COLO829 (cell line): Measurements from ENCODE around the gene EEF2.
"Not testable (repeated sequence)": the region's sequence is repeated elsewhere in the genome, so short reads cannot be mapped to it uniquely, and the experiment has no call there.

ENCODE experiments used
- DNase-seq: peaks from one replicate; pipeline ENCODE4 v3.0.0; 2012; ENCODE audit warnings: low spot score

EEF2 gene

DNA sequence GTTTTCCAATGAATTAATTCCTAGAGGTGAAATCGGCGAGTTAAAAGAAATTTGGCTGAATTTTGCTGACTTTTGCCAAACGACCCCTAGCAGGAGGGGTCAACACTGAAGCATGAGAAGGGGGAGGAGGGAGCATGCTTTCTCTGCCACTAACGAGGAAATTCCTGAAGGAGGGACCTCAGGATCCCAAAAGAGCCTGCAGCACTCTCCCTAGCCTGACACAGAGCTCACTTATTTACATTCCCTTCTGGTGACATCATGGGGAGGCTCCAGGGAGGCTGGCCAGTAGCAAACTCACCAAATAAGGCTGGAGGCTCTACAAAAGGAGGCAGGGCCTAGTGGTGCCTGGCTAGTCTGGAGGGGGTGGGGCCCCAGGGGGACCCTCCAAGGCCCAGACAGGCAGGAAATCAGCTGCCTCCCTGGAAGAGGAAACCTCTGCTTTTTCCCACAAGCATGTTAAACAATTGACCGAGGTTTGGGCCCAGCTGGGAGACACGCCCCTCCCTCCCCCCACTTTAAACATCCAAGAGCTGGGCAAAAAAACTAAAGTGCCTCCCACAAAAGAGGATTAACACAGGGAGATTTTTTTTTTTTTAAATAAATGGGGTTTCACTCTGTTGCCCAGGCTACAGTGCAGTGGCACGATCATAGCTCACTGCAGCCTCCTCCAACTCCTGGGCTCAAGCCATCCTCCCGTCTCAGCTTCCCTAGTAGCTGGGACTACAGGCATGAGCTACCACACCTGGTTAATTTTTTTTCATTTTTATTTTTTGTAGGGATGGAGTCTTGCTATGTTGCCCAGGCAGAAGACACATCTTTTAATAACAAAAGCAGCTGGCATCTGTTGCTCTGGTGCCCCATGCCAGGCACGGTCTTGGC lies 16.5 kb downstream of the EEF2 start:
- DNase-seq, result peak; percentile 92

DNA sequence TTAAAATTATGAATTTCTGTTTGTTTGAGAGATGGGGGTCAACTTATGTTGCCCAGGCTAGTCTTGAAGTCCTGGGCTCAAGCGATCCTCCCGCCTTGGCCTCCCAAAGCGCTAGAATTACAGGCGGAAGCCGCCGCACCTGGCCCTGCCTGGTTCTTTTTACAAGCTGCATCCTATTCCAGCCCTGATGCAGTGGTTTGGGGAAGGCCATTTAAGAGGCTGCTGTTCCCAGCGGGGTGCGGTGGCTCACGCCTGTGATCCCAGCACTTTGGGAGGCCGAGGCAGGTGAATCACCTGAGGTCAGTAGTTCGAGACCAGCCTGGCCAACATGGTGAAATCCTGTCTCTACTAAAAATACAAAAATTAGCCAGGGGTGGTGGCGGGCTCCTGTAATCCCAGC lies 17.3 kb downstream of the EEF2 start:
- DNase-seq, result not testable (repeated sequence)

DNA sequence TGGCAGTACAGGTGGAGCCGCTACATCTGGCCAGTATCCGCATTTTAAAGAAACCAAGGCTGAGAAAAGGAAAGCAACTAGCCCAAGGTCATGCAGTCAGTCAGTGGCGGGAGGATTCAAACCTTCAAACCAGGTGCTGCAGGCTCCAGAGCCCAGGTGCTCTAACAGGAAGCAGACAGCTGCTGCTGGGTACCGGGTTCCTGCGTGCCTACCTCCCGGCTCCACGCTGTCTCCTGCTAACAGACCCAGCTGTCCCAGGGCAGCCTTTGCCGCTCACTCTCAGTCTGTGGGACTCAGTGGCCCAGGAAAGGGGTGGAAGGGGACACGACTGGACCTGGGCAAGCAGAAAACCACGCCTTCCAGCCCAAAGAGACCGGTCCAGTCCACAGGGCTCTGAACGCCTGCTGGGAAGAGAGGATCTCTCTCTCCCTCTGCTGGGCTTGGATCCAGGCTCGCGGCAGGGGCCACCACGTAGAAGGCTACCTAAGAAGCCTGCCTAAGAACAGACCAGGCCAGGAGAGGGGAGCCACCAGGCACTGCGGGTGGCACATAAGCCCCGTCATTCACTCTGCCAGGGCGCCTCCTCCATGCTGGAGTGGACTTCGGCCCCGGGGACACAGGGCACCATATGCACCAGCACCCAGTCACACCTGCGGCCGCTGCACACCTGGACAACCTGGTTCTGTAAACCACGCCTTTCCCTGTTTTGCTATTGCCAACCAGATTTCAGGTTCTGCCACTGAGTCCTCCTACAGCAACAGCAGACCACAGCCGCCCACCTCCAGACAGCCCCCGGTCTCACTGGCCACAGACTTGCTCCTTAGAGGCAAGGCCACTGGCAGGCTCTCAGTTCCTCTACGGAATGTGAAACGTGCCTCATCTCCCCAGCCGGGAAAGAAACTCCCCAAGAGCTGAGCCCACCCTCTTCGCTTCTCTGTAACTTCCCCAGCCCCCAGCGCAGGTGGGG lies 18.9 kb downstream of the EEF2 start:
- DNase-seq, result no peak

DNA sequence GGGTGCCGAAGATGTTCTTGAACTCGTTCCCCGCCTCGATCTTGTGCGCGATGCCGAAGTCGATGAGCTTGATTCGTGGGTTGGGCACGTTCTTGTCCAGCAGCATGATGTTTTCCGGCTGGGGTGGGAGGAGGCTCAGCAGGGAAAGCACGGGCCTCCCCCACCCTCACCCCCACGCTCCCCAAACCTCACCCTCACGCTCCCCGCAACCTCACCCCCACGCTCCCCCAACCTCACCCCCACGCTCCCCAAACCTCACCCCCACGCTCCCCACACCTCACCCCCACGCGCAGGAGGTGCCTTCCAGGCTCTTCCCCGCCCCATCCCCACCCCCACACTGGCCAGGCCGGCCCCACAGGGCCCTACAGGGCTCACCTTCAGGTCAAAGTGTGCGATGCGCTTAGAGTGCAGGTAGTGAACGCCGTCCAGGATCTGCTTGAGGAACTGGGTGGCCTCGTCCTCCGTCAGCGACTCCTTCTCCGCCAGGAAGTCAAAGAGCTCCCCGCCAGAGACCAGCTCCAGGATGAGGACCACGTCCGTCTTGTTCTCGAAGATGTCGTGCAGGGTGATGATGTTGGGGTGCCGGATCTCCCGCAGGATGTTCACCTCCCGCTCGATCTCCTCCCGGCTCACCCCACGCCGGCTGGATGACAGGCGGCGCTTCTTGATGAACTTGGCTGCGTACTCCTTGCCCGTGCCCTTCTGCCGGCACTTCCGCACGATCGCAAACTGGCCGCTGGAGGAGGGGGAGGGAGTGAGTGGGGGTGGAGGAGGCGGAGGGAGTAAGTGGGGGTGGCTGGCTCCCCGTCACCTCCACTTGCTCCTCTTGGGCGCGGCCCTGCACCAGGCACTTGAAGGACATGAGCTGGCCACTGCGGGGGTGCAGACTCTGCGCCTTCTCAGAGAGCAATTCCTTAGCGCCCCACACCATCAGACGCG lies 20.7 kb downstream of the EEF2 start:
- no peak for DNase-seq

DNA sequence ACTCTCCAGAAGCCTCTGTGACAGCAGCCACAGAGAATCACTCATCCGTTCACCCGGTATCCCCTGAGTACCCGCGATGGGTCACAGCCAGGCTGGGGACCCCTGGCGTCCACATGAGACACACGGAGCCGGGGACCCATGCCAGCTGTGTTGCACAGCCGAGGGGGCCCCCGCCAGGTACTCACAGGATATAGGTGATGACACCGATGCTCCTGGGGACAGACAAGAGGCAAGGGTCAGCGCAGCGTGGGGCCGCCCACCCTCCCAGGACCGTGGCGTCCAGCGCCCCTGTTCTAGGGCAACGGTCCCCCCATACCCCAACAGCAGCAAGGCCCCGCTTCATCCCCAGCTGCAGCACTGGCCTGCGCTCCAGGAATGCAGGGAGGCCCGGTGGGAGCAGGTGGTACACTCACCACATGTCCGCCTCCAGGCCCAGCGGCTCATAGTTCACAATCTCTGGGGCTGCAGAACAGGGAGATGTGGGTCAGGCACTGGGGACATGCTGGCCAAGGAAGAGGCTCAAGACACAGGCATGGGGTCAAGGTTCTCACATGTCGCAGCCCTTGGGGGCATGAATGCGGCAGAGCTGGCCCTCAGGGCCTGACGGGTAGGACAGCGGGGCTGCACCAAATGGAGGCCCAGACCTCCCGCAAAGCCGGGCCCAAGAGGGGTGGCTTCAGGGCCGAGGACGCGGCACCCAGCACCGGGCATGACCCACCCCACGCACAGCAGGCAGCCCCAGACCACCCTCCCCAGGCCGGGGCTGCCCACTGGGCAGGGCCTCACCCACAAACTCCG lies 21.6 kb downstream of the EEF2 start:
- DNase-seq, result no peak

DNA sequence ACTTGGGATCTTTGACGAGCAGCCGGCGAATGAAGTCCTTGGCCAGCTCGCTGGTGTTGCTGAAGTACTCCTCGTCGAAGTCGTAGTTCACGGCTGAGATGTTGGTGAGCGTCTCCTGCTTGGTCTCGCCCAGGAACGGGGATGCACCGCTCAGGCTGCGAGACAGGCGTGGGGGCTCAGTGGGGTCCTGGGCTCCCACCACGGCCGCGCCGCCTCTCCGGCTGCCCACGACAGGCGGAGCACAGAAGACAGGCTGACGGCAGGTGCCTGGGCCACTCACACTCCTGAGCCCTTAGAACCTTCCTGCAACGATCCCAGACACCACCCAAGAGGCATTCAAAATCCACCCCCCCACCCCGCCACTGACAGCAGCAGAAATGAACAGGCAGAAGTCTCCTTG lies 24.3 kb downstream of the EEF2 start:
- no peak for DNase-seq

DNA sequence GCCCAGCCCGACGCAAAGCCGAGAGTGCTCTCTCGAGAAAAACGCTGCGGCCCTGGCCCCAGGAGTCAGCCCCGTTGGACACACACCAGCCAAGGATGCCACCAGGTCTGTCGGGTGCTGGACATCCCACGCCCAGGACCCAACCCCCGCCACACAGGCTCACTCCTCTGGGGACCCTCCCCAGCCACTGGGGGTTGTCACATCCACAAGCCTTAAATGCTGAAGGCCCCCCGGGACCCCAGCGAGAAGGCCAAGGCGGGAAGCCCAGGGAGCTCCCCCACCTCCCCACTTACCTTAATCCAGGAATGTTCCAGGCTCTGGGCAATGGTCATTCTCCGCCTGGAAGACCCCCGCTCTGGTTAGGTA lies 25.5 kb downstream of the EEF2 start:
- DNase-seq, result no peak

DNA sequence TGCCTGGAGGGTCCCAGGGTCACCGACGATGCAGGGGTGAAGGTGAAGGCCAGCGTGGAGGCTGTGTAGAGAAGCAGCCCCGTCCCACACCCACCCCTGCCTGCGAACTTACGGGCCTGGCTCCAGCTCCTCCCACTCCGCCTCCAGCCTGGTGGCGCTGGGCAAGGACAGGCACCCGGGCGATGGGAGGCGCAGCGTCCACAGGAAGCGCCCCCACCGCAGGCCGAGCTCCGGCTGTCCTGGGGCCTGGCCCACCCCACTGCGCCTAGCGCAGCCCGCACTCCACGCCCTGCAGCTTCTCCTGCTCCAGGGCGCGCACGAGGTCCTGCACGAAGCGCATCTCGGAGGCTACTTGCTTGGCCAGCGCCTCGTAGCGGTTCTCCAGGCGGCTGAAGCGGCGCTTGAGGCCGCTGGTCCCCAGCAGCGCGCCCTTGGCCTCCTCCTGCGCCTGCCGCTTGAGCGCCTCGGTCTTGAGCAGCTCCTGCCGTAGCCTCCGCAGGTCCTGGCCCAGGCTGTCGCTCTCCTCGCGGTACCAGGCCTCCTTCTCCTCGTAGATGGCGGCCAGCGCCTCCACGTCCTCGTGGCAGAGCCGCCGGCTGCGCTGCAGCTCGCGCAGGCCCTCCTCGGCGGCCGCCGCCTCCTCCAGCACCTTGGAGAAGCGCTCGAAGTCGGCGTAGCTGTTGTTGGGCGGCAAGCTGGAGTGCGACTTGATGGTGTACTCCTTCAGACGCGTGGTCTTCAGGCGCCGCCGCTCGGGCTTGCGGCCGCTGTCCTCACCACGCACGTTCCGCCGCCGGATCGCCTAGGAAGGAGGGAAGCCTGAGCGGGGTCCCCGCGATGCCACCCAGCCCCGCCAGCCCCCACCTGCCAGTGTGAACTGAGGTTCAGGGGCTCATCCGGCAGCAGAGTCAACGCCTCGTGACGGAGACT lies 26.2 kb downstream of the EEF2 start:
- no peak for DNase-seq

DNA sequence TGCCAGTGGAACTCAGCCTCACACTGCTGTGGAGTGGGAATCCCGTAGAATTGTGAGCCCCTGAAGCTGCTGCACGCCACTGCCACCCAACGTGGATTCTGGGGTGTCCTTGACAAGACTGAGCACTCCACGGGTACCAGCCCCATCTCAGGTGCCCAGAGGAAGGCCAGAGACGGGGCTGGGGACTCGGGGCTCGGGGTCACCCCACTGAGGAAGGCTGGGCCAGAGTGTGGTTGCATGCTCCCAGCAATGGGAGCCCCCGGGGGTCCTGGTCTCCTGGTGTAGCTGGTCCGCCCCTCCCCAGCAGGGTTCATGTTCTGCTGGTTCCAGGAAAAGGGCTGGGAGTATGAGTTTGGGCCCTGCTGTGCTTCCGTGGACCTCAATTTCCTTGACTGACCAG lies 29.6 kb downstream of the EEF2 start:
- DNase-seq, result no peak

DNA sequence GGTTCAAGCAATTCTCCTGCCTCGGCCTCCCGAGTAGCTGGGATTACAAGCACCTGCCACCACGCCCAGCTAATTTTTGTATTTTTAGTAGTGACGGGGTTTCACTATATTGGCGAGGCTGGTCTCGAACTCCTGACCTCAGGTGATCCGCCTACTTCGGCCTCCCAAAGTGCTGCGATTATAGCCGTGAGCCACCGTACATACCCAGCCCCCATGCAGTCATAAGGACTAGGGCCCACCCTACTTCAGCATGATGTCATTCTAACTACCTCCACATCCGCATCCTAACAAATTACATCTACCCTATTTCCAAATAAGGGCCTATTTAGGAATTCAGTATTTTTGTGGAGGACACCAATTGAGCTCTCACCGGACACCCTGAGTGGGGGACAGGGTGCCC lies 30.0 kb downstream of the EEF2 start:
- not testable (repeated sequence) for DNase-seq

DNA sequence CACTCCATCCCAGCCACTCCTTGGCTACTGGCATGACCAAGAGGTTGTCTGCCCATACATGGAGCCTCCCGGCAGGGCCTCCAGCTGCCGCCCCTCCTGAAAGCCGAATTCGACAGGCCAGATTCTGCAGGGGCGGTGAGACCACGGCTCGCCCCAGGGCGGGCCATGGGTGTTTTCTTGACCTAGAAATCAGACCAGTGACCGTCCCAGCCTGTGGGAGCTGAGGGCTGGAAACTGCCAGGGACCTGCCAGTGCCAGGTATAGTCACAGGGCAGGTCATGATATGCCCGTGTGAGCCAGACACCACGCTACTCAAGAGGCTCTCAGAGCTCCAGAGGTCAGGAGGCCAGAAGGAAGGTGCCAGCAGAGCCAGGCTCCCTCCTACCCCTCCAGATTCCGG lies 31.2 kb downstream of the EEF2 start:
- no peak for DNase-seq

DNA sequence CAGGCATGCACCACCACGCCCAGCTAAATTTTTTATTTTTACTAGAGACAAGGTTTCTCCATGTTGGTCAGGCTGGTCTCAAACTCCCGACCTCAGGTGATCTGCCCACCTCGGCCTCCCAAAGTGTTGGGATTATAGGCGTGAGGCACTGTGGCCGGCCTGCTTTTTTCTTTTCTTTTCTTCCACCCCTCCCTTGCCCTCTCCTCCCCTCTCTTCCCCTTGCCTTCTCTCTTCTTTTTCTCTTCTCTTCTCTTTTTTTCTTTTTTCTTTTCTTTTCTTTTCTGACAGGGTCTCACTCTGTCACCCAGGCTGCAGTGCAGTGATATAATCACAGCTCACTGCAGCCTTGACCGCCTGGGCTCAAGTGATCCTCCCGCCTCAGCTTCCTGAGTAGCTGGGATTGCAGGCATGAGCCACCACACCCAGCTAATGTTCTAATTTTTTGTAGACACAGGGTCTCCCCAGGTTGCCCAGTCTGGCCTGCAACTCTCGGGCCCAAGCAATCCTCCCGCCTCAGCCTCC lies 32.4 kb downstream of the EEF2 start:
- not testable (repeated sequence) for DNase-seq

DNA sequence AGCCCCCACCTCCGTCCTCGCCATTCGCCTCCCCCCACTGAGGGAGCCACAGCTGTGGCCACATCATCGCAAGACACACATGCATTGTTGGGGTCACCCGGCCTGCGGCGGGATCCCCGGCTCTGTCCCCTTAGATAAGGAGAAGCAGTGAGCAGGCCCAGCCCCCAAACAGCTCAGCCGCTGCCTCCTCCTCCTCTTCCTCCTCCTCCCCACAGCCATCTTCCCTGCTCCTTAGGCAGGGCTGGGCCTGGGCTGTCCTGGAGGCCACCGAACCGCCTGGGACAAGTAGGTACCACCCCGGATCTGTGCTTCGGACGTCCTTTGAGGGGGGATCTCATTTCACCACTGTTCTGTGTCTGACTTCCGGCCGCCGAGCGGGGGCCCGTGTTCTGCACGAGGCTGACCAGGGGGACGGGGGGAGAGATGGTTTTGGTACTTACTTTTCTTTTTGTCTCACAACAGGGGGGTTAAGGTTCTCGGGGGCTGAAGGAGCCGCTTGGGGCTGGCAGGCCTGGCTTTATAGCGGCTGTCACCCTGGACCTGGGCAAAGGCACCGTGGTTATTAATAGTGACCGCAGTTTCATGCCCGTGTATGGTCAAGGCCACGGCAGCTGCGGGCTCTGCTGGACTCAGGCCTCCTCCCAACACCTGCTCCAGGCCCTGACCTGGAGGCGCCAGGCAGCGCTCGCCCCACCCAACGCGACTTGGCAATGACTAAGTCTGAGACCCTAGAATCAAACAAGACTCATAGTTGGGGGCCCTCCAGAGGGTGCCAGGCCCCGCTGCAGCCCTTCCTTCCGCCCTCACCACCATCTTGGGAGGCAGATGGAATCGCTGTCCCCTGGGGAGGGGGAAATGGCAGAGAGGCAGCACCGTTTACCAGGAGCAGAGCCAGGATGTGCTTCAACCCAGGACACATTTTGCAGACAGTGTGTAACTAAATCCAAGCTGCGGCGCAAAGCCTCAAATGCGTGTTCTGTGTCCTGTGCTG lies 34.1 kb downstream of the EEF2 start:
- DNase-seq, result no peak

DNA sequence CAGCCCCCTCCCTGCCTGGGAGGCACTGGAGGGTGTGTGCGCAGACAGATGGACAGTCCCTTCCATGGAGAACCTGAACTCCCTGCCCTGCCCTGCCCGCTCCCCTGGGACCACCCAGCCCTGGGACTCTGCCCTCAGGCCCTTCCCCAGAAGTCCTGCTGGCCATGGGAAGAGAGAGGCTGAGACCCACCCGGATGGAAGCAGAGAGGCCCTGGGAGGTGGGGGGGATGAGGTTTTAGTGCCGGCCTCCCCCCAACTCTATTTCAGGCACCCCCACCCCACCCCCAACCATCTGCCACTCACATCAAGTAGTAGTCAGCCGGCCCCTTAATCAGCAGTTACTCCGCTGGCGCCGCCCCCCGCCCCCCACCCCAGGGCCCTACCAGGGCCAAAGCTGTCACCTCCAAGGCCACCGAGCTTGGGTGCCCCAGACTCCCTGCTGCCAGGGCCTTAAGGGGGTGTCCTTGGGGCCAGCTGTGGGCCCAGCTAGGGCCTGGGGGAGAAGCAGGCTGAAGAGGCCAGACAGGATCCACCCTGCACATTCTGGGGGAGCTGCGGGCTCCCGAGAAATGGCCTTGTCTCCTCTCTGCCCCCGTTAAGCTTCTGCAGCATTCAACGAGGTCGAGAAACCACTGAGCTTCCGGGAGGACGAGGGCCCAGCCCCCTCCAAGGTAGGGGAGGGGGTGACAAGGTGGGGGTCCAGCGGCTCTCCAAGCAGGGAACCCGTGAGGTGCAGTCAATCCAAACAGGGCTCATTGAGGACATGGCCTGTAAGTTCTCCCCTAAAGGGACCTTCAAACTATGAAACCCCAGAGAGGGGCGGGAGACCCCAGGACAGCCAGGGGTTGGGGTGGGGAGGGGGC lies 35.0 kb downstream of the EEF2 start:
- no peak for DNase-seq

DNA sequence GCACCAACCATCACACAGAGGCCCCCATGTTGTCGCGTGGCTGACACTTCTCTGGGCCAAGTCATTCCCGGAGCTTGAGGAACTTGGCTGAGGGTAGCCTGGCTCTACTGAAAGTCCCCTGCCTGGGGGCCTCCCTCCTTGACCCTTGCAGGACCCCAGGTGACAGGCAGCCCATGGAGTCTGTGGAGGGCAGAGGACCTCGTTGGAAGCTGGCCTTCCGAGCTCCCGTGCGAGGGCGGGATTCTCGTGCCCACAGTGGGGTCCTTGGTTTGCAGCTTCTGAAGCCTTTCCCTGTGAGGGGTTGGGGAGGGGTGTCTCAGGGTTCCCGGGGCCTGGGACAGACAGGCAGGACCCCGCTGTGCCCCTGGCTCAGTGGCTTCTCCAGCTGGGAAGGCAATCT lies 36.0 kb downstream of the EEF2 start:
- DNase-seq, result no peak

DNA sequence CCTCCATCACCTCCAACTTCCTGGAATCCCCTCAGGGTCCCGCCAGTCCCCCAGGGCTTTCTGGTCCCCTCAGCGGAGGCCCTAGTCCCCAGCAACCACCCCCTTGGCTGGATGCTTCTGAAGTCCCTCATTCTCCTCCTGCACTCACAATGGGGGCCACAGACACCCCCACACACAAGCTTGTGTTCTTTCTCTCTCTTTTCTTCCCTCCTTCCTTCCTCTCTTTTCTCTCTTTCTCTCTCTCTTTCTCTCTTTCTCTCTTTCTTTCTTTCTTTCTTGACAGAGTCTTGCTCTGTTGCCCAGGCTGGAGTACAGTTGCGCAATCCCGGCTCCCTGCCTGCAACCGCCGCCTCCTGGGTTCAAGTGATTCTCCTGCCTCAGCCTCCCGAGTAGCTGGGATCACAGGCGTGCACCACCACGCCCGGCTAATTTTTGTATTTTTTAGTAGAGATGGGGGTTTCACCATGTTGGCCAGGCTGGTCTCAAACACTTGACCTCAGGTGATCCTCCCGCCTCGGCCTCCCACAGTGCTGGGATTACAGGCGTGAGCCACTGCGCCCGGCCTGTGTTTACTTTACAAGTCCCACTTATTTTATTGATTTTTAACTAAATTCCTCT lies 37.8 kb downstream of the EEF2 start:
- not testable (repeated sequence) for DNase-seq

DNA sequence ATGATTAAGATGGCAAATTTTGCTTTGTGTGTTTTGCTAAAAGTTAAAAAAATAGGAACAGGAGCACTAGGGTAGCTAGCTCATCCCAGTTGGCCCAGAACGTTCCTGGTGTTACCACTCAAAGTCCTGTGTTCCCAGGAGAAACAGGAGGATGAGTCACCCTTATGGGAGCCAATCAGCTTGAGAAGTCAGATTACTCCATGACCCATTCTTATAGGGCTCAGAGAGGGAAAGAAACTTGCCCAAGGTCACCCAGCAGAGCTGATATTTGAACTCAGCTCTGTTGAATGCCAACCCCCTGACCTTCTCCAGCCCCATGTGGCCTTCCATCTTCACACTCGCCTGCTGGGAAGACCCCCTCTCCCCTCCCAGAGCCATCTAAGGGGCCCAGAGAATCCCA lies 39.4 kb downstream of the EEF2 start:
- DNase-seq, result no peak
